CD4-positive, alpha-beta T cell treated with Interleukin-12 subunit alpha and Interleukin-12 subunit beta, for 1 hour (primary cell): ENCODE results near the gene OLIG1.

Source experiments
- DNase-seq: peaks from one replicate; pipeline ENCODE4 v3.0.0-alpha.2; 2020

Gene OLIG1

GRCh38 chr21:33031152-33031911, 38.6 kb upstream of the OLIG1 start:
- DNase-seq: no peak

DNA sequence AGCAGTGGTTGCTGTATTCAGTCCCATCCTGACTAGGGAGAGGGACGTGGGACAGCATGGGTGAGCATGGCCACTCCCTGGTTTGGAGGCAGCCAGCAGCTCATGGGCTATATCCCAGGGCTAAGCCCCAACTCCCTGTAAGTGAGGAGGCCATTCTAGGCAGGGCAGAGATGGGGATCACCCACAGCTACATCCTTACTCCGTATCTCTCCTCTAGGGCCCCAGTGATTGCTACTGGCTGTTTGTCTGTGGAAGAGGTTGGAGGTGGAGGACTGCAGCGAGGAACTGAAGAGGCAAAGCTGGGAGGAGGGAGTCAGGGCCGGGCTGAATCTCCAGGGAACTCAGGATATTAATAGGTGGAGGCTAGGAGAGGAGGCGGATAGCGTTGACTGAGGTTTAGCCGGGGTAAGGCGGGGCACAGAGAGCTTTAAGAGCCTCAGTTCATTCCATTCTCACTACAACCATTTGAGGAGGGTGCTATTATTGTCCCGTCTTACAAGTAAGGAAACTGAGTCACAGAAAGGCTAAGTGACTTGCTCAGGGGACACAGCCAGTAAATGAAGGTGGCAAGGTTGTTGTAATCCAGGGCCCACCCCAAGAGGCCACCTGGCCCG, 37.4 kb upstream of the OLIG1 start:
- no peak for DNase-seq

DNA sequence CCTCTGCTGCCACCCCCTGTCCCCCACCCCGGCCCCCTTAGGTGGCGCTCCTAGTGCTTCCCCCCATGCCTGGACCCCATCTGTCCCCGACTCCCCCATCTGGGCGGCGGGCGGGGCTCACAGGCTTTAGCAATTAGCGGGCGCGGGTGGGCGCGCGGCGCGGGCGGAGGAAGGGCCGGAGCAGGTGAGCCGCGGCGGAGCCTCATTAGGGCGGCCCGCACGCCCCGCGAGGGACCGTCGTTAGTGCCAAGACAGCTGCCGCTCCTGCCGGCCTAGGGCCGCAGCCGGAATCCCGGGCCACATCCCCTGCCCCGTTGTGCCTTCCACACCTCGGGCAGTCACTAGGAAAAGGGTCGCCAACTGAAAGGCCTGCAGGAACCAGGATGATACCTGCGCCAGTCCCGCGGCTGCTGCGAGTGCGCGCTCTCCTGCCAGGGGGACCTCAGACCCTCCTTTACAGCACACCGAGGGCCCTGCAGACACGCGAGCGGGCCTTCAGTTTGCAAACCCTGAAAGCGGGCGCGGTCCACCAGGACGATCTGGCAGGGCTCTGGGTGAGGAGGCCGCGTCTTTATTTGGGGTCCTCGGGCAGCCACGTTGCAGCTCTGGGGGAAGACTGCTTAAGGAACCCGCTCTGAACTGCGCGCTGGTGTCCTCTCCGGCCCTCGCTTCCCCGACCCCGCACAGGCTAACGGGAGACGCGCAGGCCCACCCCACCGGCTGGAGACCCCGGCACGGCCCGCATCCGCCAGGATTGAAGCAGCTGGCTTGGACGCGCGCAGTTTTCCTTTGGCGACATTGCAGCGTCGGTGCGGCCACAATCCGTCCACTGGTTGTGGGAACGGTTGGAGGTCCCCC, 36.6 kb upstream of the OLIG1 start:
- no peak for DNase-seq

DNA sequence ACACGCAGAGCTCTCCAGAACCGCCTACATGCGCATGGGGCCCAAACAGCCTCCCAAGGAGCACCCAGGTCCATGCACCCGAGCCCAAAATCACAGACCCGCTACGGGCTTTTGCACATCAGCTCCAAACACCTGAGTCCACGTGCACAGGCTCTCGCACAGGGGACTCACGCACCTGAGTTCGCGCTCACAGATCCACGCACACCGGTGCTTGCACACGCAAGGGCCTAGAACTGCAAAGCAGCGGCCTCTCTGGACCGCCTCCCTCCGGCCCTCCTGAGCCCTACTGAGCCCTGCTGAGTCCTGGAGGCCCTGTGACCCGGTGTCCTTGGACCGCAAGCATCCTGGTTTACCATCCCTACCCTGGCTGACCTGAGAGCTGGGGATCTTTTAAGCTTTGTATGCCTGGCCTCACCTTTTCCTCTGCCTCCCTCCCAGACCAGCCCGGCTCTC, 36.0 kb upstream of the OLIG1 start:
- no peak for DNase-seq

DNA sequence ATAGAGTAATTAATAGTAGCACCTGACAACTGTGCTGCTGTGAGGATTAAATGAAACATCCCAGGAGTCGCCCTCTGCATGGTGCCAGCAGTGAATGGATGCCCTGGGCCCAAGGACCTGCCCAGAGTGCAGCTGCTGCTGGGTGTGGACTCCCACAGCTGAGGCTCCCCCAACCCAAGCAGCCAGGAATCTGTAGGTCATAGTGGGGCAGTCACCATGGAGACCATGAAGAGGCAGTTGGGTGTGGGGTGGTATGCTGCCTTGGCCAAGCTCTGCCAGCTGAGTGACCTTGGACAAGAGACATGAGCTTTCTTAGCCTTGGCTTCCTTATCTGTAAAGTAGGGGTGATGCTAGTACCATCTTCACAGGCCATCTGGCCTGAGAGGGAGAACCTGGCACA, 34.8 kb upstream of the OLIG1 start:
- no peak for DNase-seq

- DNase-seq: peak; percentile 20
These were observed 33.3 kb upstream of the OLIG1 start for GRCh38 chr21:33036430-33037162.

DNA sequence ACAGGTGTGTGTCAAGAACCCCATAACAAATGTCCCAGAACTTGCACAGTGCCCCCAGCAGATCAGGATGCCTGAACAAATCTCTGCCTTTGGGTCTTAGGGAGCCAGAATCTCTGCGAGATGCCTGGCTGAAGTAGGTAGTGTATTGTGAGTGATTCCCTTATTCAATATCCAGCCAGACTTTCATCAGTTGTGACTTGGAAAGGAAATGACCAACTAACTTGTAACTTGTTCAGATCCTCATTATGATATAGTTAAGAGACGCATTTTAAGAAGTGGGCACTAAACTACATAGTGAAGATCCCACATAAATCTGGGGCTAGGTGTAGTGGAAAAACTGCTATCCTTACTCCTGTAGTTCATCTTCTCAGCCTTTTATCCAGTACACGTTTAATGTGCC, 32.4 kb upstream of the OLIG1 start:
- DNase-seq: no peak

DNA sequence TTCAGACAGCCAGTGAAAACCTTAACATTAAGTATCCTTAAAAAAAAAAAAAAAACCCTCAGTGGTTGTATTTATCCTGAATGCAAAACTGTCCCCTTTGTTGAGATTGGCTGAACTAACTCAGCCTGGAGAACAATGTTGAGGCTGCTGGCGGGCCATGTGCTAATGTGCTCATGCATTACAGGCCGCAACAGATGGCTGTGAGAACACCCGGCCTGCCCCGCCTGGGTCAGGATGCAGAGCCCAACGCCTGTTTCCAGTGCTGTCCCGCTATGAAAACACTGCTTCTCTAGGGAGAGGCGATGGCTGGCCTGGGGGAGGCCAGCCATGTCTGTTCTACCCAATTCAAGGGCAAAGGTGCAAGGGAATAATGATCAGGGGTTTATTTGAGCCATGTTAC, 30.4 kb upstream of the OLIG1 start:
- no peak for DNase-seq

DNA sequence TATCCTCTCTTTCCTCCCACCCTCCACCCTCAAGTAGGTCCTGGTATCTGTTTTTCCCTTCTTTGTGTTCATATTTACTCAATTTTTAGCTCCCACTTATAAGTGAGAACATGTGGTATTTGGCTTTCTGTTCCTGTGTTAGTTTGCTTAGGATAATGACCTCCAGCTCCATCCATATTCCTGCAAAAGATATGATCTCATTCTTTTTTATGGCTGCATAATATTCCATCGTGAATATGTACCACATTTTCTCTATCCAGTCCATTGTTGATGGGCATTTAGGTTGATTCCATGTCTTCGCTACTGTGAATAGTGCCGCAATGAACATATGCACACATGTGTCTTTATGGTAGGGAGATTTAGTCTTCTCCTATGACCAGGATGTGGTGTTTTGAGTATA, 29.7 kb upstream of the OLIG1 start:
- DNase-seq: no peak

DNA sequence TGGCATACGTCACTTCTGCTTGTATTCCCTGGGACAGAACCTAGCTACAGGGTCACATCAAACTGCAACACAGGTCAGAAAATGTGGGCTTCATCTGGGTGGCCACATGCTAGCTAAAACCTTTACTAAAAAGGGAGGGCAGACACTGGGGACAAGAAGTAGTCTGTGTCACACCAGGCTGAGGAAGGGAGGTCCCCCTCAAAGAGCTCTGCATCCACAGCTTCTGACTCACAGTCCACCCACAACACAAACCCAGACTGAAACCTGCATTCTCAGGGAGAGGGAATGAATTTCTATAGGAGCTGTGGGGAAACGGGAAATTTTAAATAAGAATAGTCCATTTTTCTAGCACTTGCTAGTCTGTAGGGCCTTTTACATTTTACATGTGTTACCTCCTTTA, 28.0 kb upstream of the OLIG1 start:
- DNase-seq: no peak

DNA sequence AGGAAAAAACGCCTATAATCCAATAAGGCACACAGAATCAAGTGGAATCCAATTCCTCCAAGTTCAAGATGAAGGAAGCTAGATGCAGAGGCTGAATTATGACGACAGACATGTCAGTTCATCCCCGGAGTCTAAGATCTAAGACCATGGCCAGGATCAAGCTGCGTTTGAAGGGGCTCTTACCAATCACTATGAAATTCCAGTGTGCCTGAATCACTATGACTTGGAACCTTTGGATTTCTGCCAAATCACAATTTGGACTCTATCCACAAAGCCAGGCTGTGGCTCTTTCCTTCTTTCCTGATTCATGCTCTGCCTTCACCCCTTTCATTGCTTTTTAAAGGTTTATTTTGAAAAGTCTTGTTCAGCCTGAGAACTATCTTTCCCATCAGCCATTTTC, 27.1 kb upstream of the OLIG1 start:
- no peak for DNase-seq

DNA sequence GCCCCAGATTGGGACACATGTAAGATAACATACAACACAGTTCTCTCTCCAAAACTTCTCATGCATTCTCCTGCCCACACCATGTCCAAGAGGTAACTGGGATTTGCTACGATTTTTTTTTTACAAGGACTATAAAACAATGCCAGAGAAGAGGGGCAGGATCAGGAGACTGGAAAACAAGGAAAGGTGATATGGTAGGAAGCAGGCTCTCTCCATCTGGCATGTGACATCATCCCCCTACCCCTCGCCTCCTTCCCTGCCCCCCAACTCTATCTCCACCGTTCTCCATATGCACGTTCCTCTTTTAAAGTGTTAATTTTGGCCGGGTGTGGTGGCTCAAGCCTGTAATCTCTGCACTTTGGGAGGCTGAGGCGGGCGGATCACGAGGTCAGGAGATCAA, 23.5 kb upstream of the OLIG1 start:
- no peak for DNase-seq

GRCh38 chr21:33047231-33047630, 22.7 kb upstream of the OLIG1 start:
- no peak for DNase-seq

GRCh38 chr21:33051925-33052324, 18.0 kb upstream of the OLIG1 start:
- DNase-seq: no peak

DNA sequence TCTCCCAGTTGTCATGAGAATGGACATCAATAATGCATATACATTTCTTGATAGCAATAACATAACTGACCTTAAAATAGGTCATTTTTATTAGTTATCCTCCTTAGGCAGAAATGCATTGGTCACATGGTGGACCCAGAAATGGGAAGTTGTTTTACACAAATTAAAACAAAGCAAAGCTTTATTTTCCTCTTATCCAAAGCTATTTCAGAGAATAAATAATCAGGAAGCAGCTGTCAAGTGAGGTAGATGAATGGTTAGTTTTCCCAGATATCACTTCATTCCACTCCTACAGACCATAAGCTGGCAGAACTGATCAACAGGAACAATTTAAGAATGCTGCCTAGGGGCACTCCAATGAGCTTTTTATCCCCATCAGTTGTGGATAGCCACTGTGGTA, 16.0 kb upstream of the OLIG1 start:
- no peak for DNase-seq

DNA sequence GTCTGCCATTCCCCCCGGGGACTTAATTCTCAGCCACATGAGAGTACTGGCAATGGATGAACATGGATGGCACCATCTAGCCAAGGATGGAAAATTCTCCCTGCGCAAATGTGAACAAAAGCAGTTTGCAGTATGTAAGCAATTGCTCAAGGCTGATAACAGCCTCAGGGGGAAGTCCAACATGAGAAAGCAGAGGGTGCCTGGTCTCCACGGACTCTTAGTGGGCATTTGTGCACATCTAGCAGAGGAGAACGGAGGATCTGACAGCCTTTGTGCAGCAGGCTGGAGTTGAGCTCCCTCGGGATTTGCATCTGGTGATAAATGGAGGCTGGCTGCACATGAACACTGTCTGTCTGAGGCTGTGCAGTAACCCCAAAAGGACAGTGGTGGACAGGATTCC, 13.9 kb upstream of the OLIG1 start:
- no peak for DNase-seq

GRCh38 chr21:33057385-33057940, 12.5 kb upstream of the OLIG1 start:
- no peak for DNase-seq

GRCh38 chr21:33058527-33058926, 11.4 kb upstream of the OLIG1 start:
- no peak for DNase-seq

- no peak for DNase-seq
These were observed 11.0 kb upstream of the OLIG1 start for GRCh38 chr21:33058957-33059356.

GRCh38 chr21:33059380-33059841, 10.5 kb upstream of the OLIG1 start:
- no peak for DNase-seq

GRCh38 chr21:33061233-33061632, 8.7 kb upstream of the OLIG1 start:
- DNase-seq: no peak

- DNase-seq: no peak
These were observed 6.5 kb upstream of the OLIG1 start for GRCh38 chr21:33063375-33063883.
